GM21825 (cell line): ENCODE results near the gene UTS2.

Source experiments
- ATAC-seq: cut with Tn5 transposase; IDR thresholded peaks from one replicate; pipeline ENCODE4 v1.9.1; 2021; ENCODE audit warnings: mild to moderate bottlenecking, moderate library complexity; ENCODE audit not compliant: unreplicated experiment

The UTS2 gene

DNA sequence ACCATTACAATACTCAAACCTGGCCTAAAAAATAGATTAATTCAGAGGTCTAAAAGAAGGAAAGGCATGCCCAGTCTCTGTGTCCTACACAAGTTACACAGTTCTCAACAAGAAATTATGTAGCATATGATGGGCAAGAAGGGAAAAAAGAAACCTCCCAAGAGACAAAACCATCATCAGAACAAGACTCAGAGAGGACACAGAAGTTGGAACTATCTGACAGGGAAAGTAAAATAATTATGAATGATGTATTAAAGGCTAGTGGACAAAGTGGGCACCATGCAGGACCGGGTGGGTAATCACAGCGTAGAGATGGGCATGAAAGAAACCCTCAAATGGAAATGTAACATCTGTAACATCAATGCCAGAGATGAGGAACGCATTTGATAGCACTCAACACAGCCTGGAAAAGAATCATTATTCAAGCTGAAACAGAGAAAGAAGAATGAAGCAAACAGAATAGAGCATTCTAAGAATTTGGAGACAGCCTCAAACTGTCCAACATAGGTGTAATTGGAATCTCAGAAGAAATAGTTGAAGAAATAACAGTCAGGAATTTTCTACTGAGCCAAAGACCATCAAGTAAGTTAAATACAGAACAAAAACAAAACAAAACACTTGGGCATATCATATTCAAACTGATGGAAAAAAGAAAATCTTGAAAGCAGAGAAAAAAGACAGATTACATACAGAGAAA lies 39.0 kb downstream of the UTS2 start:
- ATAC-seq, result no peak

DNA sequence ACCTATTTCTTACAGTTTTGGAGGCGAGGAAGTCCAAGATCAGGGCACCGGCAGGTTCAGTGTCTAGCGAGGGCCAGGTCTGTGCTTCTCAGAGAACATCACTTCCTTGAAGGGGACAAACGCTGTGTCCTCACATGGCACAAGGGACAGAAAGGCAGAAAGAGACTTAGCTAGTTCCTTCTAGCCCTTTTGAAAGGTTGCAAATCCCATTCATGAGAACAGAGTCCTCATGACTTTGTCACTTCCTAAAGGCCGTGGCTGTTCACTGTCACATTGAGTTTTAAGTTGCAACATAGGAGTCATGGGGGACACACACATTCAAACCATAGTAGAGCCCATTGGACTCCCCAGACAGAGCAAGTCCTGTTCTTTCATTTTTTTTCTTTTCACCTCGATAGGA lies 41.4 kb downstream of the UTS2 start:
- ATAC-seq, result no peak

DNA sequence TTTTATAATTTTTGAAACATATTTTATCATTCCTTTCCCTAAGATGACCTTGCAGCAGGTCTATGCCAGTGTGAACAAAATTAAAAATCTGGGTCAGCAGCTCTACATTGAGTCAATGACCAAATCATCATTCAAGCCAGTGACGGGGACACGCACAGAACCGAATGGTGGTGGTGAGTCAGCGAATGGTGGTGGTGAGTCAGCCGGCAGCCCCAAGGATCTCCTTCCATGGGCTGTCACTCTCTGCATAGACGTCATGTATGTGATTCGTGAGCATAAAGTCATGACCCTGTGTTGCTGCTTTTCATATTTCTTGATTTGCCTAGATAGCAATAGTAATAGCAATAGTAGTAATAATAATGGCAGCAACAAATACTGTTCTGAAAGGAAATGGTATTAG lies 42.5 kb downstream of the UTS2 start:
- no peak for ATAC-seq

GRCh38 chr1:7809742-7810141 lies 43.1 kb downstream of the UTS2 start:
- ATAC-seq, result no peak

GRCh38 chr1:7808253-7808844 lies 44.5 kb downstream of the UTS2 start:
- no peak for ATAC-seq

DNA sequence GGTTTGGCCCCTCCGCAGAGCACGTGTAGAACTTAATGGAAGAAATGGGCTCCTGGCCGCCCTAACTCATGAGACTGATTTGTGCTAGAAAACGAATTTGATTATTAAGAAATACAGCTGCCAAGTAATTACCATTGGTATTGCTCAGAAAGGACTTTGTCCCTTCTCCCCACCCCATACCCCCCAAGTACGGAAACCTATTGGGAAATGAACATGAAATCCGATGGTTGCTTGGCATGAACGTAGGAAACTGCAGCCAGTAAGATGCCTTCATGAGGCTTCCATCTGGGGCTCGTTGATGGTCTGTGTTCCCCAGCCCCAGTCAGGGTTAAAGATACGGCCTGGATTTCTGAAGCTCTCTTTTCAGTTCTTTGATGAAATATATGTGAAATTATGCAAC lies 47.4 kb downstream of the UTS2 start:
- ATAC-seq, result no peak
